ENCODE measurements around the gene OR52B6. TPM values are rescaled to one million over a fixed set of nuclear protein-coding genes. Genes with fewer than 3 reads are reported as not detected.
A peak's percentile ranks its signal among the peaks of the same experiment; 100 is the strongest.
"Not testable (repeated sequence)": the region's sequence is repeated elsewhere in the genome, so short reads cannot be mapped to it uniquely, and the experiment has no call there.

The OR52B6 gene
- total RNA-seq, 2 donors from 2014 or later, result not detected

GRCh38 chr11:5564259-5565019 lies 16.2 kb upstream of the OR52B6 start:
- H3K27me3 Mint-ChIP-seq (ENCODE audit: low read depth), result peaks cover 14% of the 10 kb centered on the region
- DNase-seq, result no peak
- no peak overlapping the region for H3K27ac Mint-ChIP-seq
- peak in 1 of 2 donors; percentile 28 for ATAC-seq (replicated peaks in 1 of 2)
- H3K4me3 Mint-ChIP-seq, result no peak overlapping the region
- H3K9me3 Mint-ChIP-seq, result peaks cover 0 to 2% of the 10 kb centered on the region in 2 donors
- no peaks in the 10 kb centered on the region for H3K4me1 Mint-ChIP-seq (ENCODE audit: low read depth)
- H3K36me3 Mint-ChIP-seq (ENCODE audit: insufficient read depth in 2 of 2), result no peaks in the 10 kb centered on the region

- Mint-ChIP-seq H3K27ac (no peak overlapping the region), H3K4me1 (ENCODE audit: low read depth) (peaks cover 4% of the 10 kb centered on the region), H3K36me3 (ENCODE audit: insufficient read depth in 2 of 2) (no peaks in the 10 kb centered on the region), H3K9me3 (peaks cover 0 to 3% of the 10 kb centered on the region in 2 donors), H3K27me3 (ENCODE audit: low read depth) (peaks cover 7% of the 10 kb centered on the region), H3K4me3 (no peak overlapping the region)
- DNase-seq (no peak), ATAC-seq (replicated peaks in 1 of 2) (no peak)
Measured at GRCh38 chr11:5574654-5575053, 6.0 kb upstream of the OR52B6 start.

- Mint-ChIP-seq H3K4me1 (ENCODE audit: low read depth) (peaks cover 4% of the 10 kb centered on the region), H3K9me3 (peaks cover 0 to 3% of the 10 kb centered on the region in 2 donors), H3K4me3 (no peak overlapping the region), H3K27me3 (ENCODE audit: low read depth) (peaks cover 7% of the 10 kb centered on the region), H3K36me3 (ENCODE audit: insufficient read depth in 2 of 2) (no peaks in the 10 kb centered on the region), H3K27ac (no peak overlapping the region)
- no peak for ATAC-seq (replicated peaks in 1 of 2)
- no peak for DNase-seq
Measured at GRCh38 chr11:5575152-5575551, 5.5 kb upstream of the OR52B6 start.

- H3K9me3 Mint-ChIP-seq, result no peaks in the 10 kb centered on the region
- DNase-seq (no peak), ATAC-seq (replicated peaks in 1 of 2) (no peak)
- no peaks in the 10 kb centered on the region for H3K4me1 Mint-ChIP-seq (ENCODE audit: low read depth)
- no peak overlapping the region for H3K4me3 Mint-ChIP-seq
- H3K27me3 Mint-ChIP-seq (ENCODE audit: low read depth), result no peaks in the 10 kb centered on the region
- no peaks in the 10 kb centered on the region for H3K36me3 Mint-ChIP-seq (ENCODE audit: insufficient read depth in 2 of 2)
- H3K27ac Mint-ChIP-seq, result no peak overlapping the region
Measured at GRCh38 chr11:5577101-5577500, 3.6 kb upstream of the OR52B6 start.

- Mint-ChIP-seq H3K9me3 (peaks cover 0 to 2% of the 10 kb centered on the region in 2 donors), H3K4me3 (no peak overlapping the region), H3K4me1 (ENCODE audit: low read depth) (no peaks in the 10 kb centered on the region), H3K36me3 (ENCODE audit: insufficient read depth in 2 of 2) (no peaks in the 10 kb centered on the region), H3K27ac (no peak overlapping the region), H3K27me3 (ENCODE audit: low read depth) (no peaks in the 10 kb centered on the region)
- ATAC-seq (replicated peaks in 1 of 2), result no peak
- DNase-seq, result no peak
Measured at GRCh38 chr11:5581014-5581413, 337 bp downstream of the OR52B6 start.

GRCh38 chr11:5584458-5584857 lies 3.8 kb downstream of the OR52B6 start:
- not testable (repeated sequence) for H3K27ac Mint-ChIP-seq; DNase-seq; H3K4me3 Mint-ChIP-seq; H3K27me3 Mint-ChIP-seq (ENCODE audit: low read depth); H3K4me1 Mint-ChIP-seq (ENCODE audit: low read depth); ATAC-seq (replicated peaks in 1 of 2); H3K36me3 Mint-ChIP-seq (ENCODE audit: insufficient read depth in 2 of 2); H3K9me3 Mint-ChIP-seq

GRCh38 chr11:5589906-5590305 lies 9.2 kb downstream of the OR52B6 start:
- DNase-seq; H3K27me3 Mint-ChIP-seq (ENCODE audit: low read depth); H3K36me3 Mint-ChIP-seq (ENCODE audit: insufficient read depth in 2 of 2); H3K4me3 Mint-ChIP-seq; H3K4me1 Mint-ChIP-seq (ENCODE audit: low read depth); H3K9me3 Mint-ChIP-seq; H3K27ac Mint-ChIP-seq; ATAC-seq (replicated peaks in 1 of 2): not testable (repeated sequence)

- Mint-ChIP-seq H3K27ac (no peak overlapping the region), H3K36me3 (ENCODE audit: insufficient read depth in 2 of 2) (no peaks in the 10 kb centered on the region), H3K9me3 (peaks cover 0 to 1% of the 10 kb centered on the region in 2 donors), H3K27me3 (ENCODE audit: low read depth) (peaks cover 2% of the 10 kb centered on the region), H3K4me3 (no peak overlapping the region), H3K4me1 (ENCODE audit: low read depth) (peaks cover 6% of the 10 kb centered on the region)
- ATAC-seq (replicated peaks in 1 of 2) (no peak), DNase-seq (no peak)
Measured at GRCh38 chr11:5591613-5592012, 10.9 kb downstream of the OR52B6 start.

- H3K27me3 Mint-ChIP-seq (ENCODE audit: low read depth), result peaks cover 12% of the 10 kb centered on the region
- no peak for ATAC-seq (replicated peaks in 1 of 2)
- no peak overlapping the region for H3K27ac Mint-ChIP-seq
- H3K4me1 Mint-ChIP-seq (ENCODE audit: low read depth), result peaks cover 12% of the 10 kb centered on the region
- H3K36me3 Mint-ChIP-seq (ENCODE audit: insufficient read depth in 2 of 2), result no peaks in the 10 kb centered on the region
- peaks cover 0 to 1% of the 10 kb centered on the region in 2 donors for H3K9me3 Mint-ChIP-seq
- no peak for DNase-seq
- H3K4me3 Mint-ChIP-seq, result no peak overlapping the region
Measured at GRCh38 chr11:5592615-5593014, 11.9 kb downstream of the OR52B6 start.

- H3K4me1 Mint-ChIP-seq (ENCODE audit: low read depth), result peaks cover 12% of the 10 kb centered on the region
- no peaks in the 10 kb centered on the region for H3K36me3 Mint-ChIP-seq (ENCODE audit: insufficient read depth in 2 of 2)
Measured at GRCh38 chr11:5593146-5593545, 12.5 kb downstream of the OR52B6 start.

GRCh38 chr11:5596607-5597201 lies 16.0 kb downstream of the OR52B6 start, which contains the start of gene TRIM6:
Gene TRIM6, plus strand, starts transcription at chr11:5596637. Its CDS starts 261 bp downstream, at chr11:5596898.
- H3K4me3 Mint-ChIP-seq, result peak within 1 kb of the TSS; percentile 77 to 87
- ATAC-seq (replicated peaks in 1 of 2) (peak in 1 of 2 donors; percentile 60), DNase-seq (peak; percentile 10 to 19)
- H3K9me3 Mint-ChIP-seq, result no peaks in the 10 kb centered on the region
- peak within 1 kb of the TSS; percentile 12 for H3K27ac Mint-ChIP-seq
- no peaks in the 10 kb centered on the region for H3K36me3 Mint-ChIP-seq (ENCODE audit: insufficient read depth in 2 of 2)
- peaks cover 18% of the 10 kb centered on the region for H3K27me3 Mint-ChIP-seq (ENCODE audit: low read depth)
- peaks cover 12% of the 10 kb centered on the region for H3K4me1 Mint-ChIP-seq (ENCODE audit: low read depth)

More at GRCh38 chr11:5593146-5593545, 12.5 kb downstream of the OR52B6 start:
- H3K9me3 Mint-ChIP-seq, result peaks cover 0 to 1% of the 10 kb centered on the region in 2 donors
- H3K27me3 Mint-ChIP-seq (ENCODE audit: low read depth), result peaks cover 17% of the 10 kb centered on the region
- no peak overlapping the region for H3K4me3 Mint-ChIP-seq
- no peak overlapping the region for H3K27ac Mint-ChIP-seq
- ATAC-seq (replicated peaks in 1 of 2), result no peak
- DNase-seq, result no peak

GRCh38 chr11:5597953-5598352 lies 17.3 kb downstream of the OR52B6 start:
- Mint-ChIP-seq H3K27me3 (ENCODE audit: low read depth) (peaks cover 18% of the 10 kb centered on the region), H3K4me1 (ENCODE audit: low read depth) (peaks cover 12% of the 10 kb centered on the region), H3K27ac (peak overlapping the region; percentile 54), H3K4me3 (peak overlapping the region; percentile 1 to 49), H3K36me3 (ENCODE audit: insufficient read depth in 2 of 2) (no peaks in the 10 kb centered on the region), H3K9me3 (no peaks in the 10 kb centered on the region)
- DNase-seq (no peak), ATAC-seq (replicated peaks in 1 of 2) (no peak)

GRCh38 chr11:5600374-5600851 lies 19.7 kb downstream of the OR52B6 start:
- Mint-ChIP-seq H3K9me3 (no peaks in the 10 kb centered on the region), H3K36me3 (ENCODE audit: insufficient read depth in 2 of 2) (no peaks in the 10 kb centered on the region), H3K27ac (no peak overlapping the region), H3K4me3 (no peak overlapping the region), H3K27me3 (ENCODE audit: low read depth) (peaks cover 18% of the 10 kb centered on the region), H3K4me1 (ENCODE audit: low read depth) (peaks cover 12% of the 10 kb centered on the region)
- DNase-seq (peak; percentile 63 to 66), ATAC-seq (replicated peaks in 1 of 2) (peak; percentile 80 to 91)

Data from activated T-cell treated with anti-CD3 and anti-CD28 coated beads, Interleukin-2, amount 50 U/mL, for 72 hours (primary cell).